DMS114 treated with DMSO at 0.1 percent for 48 hours (cell line): ENCODE results near the gene MAST1.
"Not testable (repeated sequence)": the region's sequence is repeated elsewhere in the genome, so short reads cannot be mapped to it uniquely, and the experiment has no call there.

Experiments used
- DNase-seq: peaks from one replicate; lab custom pipeline; 2025; ENCODE audit not compliant: unreplicated experiment; lab: John Stamatoyannopoulos, UW

Gene MAST1

GRCh38 chr19:12890299-12890786 is 52.0 kb downstream of the MAST1 start:
- DNase-seq, result not testable (repeated sequence)

GRCh38 chr19:12890787-12891552 is 52.7 kb downstream of the MAST1 start, which contains the start of gene GCDH:
Gene GCDH (plus strand): TSS chr19:12891160. CDS start chr19:12891305, 145 bp downstream.
- peak; percentile 96 for DNase-seq

- DNase-seq, result no peak
Observed at GRCh38 chr19:12891553-12892021, 53.3 kb downstream of the MAST1 start.

- no peak for DNase-seq
Observed at GRCh38 chr19:12893582-12893981, 55.3 kb downstream of the MAST1 start.

- no peak for DNase-seq
Observed at GRCh38 chr19:12896460-12896859, 58.1 kb downstream of the MAST1 start.

GRCh38 chr19:12899891-12900518 is 61.7 kb downstream of the MAST1 start:
- DNase-seq, result no peak

GRCh38 chr19:12907166-12907565 is 68.9 kb downstream of the MAST1 start:
- DNase-seq, result no peak

- no peak for DNase-seq
Observed at GRCh38 chr19:12912571-12912970, 74.3 kb downstream of the MAST1 start.

GRCh38 chr19:12913011-12913561 is 74.8 kb downstream of the MAST1 start:
- DNase-seq, result no peak

GRCh38 chr19:12913851-12914690 is 75.8 kb downstream of the MAST1 start:
- no peak for DNase-seq

GRCh38 chr19:12915860-12916259 is 77.5 kb downstream of the MAST1 start:
- not testable (repeated sequence) for DNase-seq

- DNase-seq, result no peak
Observed at GRCh38 chr19:12918253-12918652, 79.9 kb downstream of the MAST1 start.

- no peak for DNase-seq
Observed at GRCh38 chr19:12921047-12921446, 82.7 kb downstream of the MAST1 start.

GRCh38 chr19:12922959-12923358 is 84.6 kb downstream of the MAST1 start:
- no peak for DNase-seq
